ENCODE results near the gene OS9.

GRCh38 chr12:57693659-57694458 lies at the start of gene OS9:
- TF ChIP-seq CTCF (IDR thresholded peaks at IDR 0.05) (peak; percentile 63 to 86 (median 82)), EP300 (IDR thresholded peaks at IDR 0.05) (no peak), POLR2AphosphoS5 (IDR thresholded peaks at IDR 0.05) (peak; percentile 84 to 88)
